NCI-H2227 treated with DMSO at 0.1 percent for 48 hours (cell line): Measurements from ENCODE around the gene RNF135.
"Not testable (repeated sequence)": the region's sequence is repeated elsewhere in the genome, so short reads cannot be mapped to it uniquely, and the experiment has no call there.

Experiments
- DNase-seq: peaks from one replicate; lab custom pipeline; 2025; lab: John Stamatoyannopoulos, UW

The RNF135 gene

GRCh38 chr17:30956764-30957374, 14.0 kb upstream of the RNF135 start:
- no peak for DNase-seq

GRCh38 chr17:30957741-30958140, 13.1 kb upstream of the RNF135 start:
- DNase-seq, result no peak

- no peak for DNase-seq
Measured at GRCh38 chr17:30958187-30958586, 12.7 kb upstream of the RNF135 start.

GRCh38 chr17:30961209-30962188, 9.3 kb upstream of the RNF135 start:
- DNase-seq, result no peak

- DNase-seq, result not testable (repeated sequence)
Measured at GRCh38 chr17:30964312-30964711, 6.5 kb upstream of the RNF135 start.

GRCh38 chr17:30964876-30965275, 6.0 kb upstream of the RNF135 start:
- DNase-seq, result no peak

GRCh38 chr17:30965686-30966085, 5.2 kb upstream of the RNF135 start:
- DNase-seq, result no peak

- DNase-seq, result not testable (repeated sequence)
Measured at GRCh38 chr17:30967911-30968310, 2.9 kb upstream of the RNF135 start.

GRCh38 chr17:30969989-30970830, 629 bp upstream of the RNF135 start:
- no peak for DNase-seq

GRCh38 chr17:30975042-30975820, 4.4 kb downstream of the RNF135 start:
- DNase-seq, result no peak

- not testable (repeated sequence) for DNase-seq
Measured at GRCh38 chr17:30979919-30980318, 9.1 kb downstream of the RNF135 start.

GRCh38 chr17:30981531-30982519, 11.0 kb downstream of the RNF135 start:
- no peak for DNase-seq

- no peak for DNase-seq
Measured at GRCh38 chr17:30982855-30983254, 12.0 kb downstream of the RNF135 start.

- no peak for DNase-seq
Measured at GRCh38 chr17:30990458-30990857, 19.6 kb downstream of the RNF135 start.

- DNase-seq, result no peak
Measured at GRCh38 chr17:30992551-30992950, 21.7 kb downstream of the RNF135 start.

- no peak for DNase-seq
Measured at GRCh38 chr17:30995347-30995746, 24.5 kb downstream of the RNF135 start.

GRCh38 chr17:30996486-30996885, 25.6 kb downstream of the RNF135 start:
- DNase-seq, result no peak

GRCh38 chr17:30997270-30997669, 26.4 kb downstream of the RNF135 start:
- no peak for DNase-seq

GRCh38 chr17:30997842-30998241, 27.0 kb downstream of the RNF135 start:
- no peak for DNase-seq

- DNase-seq, result no peak
Measured at GRCh38 chr17:31002047-31002446, 31.2 kb downstream of the RNF135 start.
